Middle frontal gyrus (tissue), 1 donor: Measurements from ENCODE around the gene TRIM13.
"Not testable (repeated sequence)": the region's sequence is repeated elsewhere in the genome, so short reads cannot be mapped to it uniquely, and the experiment has no call there.

ENCODE experiments used
- DNase-seq: peaks from one replicate; pipeline ENCODE4 v3.0.0-alpha.2; 2015; ENCODE audit warnings: low spot score; ENCODE audit errors: extremely low spot score

Gene TRIM13

GRCh38 chr13:49996951-49997895 is at the start of gene TRIM13:
TRIM13 (plus strand) TSS chr13:49997042; CDS start chr13:50011941, 14,899 bp downstream.
- peak; percentile 88 for DNase-seq

- DNase-seq, result not testable (repeated sequence)
Observed at GRCh38 chr13:49948777-49949270, 48.0 kb upstream of the TRIM13 start.

- no peak for DNase-seq
Observed at GRCh38 chr13:49951754-49952535, 44.9 kb upstream of the TRIM13 start.

- no peak for DNase-seq
Observed at GRCh38 chr13:49953560-49953959, 43.3 kb upstream of the TRIM13 start.

- DNase-seq, result no peak
Observed at GRCh38 chr13:49954674-49955455, 42.0 kb upstream of the TRIM13 start.

- DNase-seq, result no peak
Observed at GRCh38 chr13:49956131-49956530, 40.7 kb upstream of the TRIM13 start.

- no peak for DNase-seq
Observed at GRCh38 chr13:49958321-49958720, 38.5 kb upstream of the TRIM13 start.

GRCh38 chr13:49967456-49967855 is 29.4 kb upstream of the TRIM13 start:
- DNase-seq, result no peak

GRCh38 chr13:49972709-49973108 is 24.1 kb upstream of the TRIM13 start:
- no peak for DNase-seq

- no peak for DNase-seq
Observed at GRCh38 chr13:49975826-49976225, 21.0 kb upstream of the TRIM13 start.

GRCh38 chr13:49976314-49977258 is 20.3 kb upstream of the TRIM13 start:
- no peak for DNase-seq

GRCh38 chr13:49977992-49978391 is 18.9 kb upstream of the TRIM13 start:
- no peak for DNase-seq

- no peak for DNase-seq
Observed at GRCh38 chr13:49980266-49980665, 16.6 kb upstream of the TRIM13 start.

GRCh38 chr13:49985129-49985528 is 11.7 kb upstream of the TRIM13 start:
- no peak for DNase-seq

- no peak for DNase-seq
Observed at GRCh38 chr13:49986471-49986870, 10.4 kb upstream of the TRIM13 start.

GRCh38 chr13:49990612-49991011 is 6.2 kb upstream of the TRIM13 start:
- not testable (repeated sequence) for DNase-seq

- no peak for DNase-seq
Observed at GRCh38 chr13:49993111-49993510, 3.7 kb upstream of the TRIM13 start.

GRCh38 chr13:49993666-49994065 is 3.2 kb upstream of the TRIM13 start:
- DNase-seq, result no peak

- DNase-seq, result no peak
Observed at GRCh38 chr13:49995625-49996101, 1.2 kb upstream of the TRIM13 start.
